HEK293 (cell line): ENCODE measurements around the gene ELOVL1.

Experiments
- CTCF ChIA-PET: fragments of 350-600 bp; formaldehyde crosslinking; extraction: SDS; loops from one replicate; lab custom pipeline; 2021; ENCODE audit warnings: antibody characterized with exemption; lab: Yijun Ruan, JAX
- POLR2A ChIA-PET: fragments of 300-600 bp; formaldehyde crosslinking; extraction: SDS; loops from one replicate; lab custom pipeline; 2020; ENCODE audit warnings: antibody characterized with exemption, inconsistent platforms; lab: Yijun Ruan, JAX
- H3K27ac ChIP-seq: fragments of 200-500 bp; sonication (Bioruptor generic); 2 replicates; pipeline ENCODE4 v1.5.1; 2014; ENCODE audit warnings: low read depth, low read length, control low read depth, inconsistent platforms; ENCODE audit errors: extremely low read depth
- H3K36me3 ChIP-seq, 2 experiments: fragments of 200-500 bp in 1 of 2; sonication (Bioruptor generic) in 1 of 2; 1 replicate in 1 of 2; 2 replicates in 1 of 2; pipeline ENCODE4 v1.5.1; 2014 to 2017; ENCODE audit warnings: inconsistent platforms in 2 of 2, low read length in 2 of 2; ENCODE audit not compliant: control insufficient read depth in 2 of 2, insufficient read depth in 1 of 2
- H3K4me1 ChIP-seq: fragments of 200-500 bp; sonication (Bioruptor generic); 2 replicates; pipeline ENCODE4 v1.5.1; 2014; ENCODE audit warnings: mild to moderate bottlenecking, low read length, inconsistent platforms; ENCODE audit not compliant: control insufficient read depth, insufficient read depth
- H3K4me3 ChIP-seq: 2 replicates; pipeline ENCODE4 v1.5.1; 2011; ENCODE audit warnings: low read depth, mild to moderate bottlenecking, control low read depth, low read length, moderate library complexity
- H3K9me3 ChIP-seq: fragments of 200-500 bp; sonication (Bioruptor generic); 2 replicates; pipeline ENCODE4 v1.5.1; 2014; ENCODE audit warnings: low read depth, low read length, inconsistent platforms; ENCODE audit not compliant: control insufficient read depth, insufficient read depth
- GLIS2 ChIP-seq: fragments of 450-650 bp; formaldehyde crosslinking; IDR thresholded peaks from 2 replicates; pipeline ENCODE4 v1.5.1; 2016; ENCODE audit warnings: missing biosample characterization, missing genetic modification characterization
- REPIN1 ChIP-seq: fragments of 450-650 bp; formaldehyde crosslinking; IDR thresholded peaks from 2 replicates; pipeline ENCODE4 v1.5.1; 2017; ENCODE audit warnings: missing biosample characterization, missing genetic modification characterization, low read depth
- TCF7L2 ChIP-seq: IDR thresholded peaks from 2 replicates; pipeline ENCODE4 v1.6.1; 2011; ENCODE audit warnings: low read depth, mild to moderate bottlenecking, inconsistent platforms, low read length, moderate library complexity, borderline replicate concordance
- ZBTB17 ChIP-seq: fragments of 450-650 bp; formaldehyde crosslinking; IDR thresholded peaks from 2 replicates; pipeline ENCODE4 v1.5.1; 2016; ENCODE audit warnings: missing biosample characterization, missing genetic modification characterization
- ZNF155 ChIP-seq: fragments of 450-650 bp; formaldehyde crosslinking; IDR thresholded peaks from 2 replicates; pipeline ENCODE4 v1.5.1; 2016; ENCODE audit warnings: missing biosample characterization, missing genetic modification characterization
- ZNF221 ChIP-seq: fragments of 450-650 bp; formaldehyde crosslinking; IDR thresholded peaks from 2 replicates; pipeline ENCODE4 v1.5.1; 2017; ENCODE audit warnings: missing biosample characterization, missing genetic modification characterization, borderline replicate concordance
- ZNF274 ChIP-seq, 2 experiments: fragments of 200-500 bp in 1 of 2; fragments of 450-650 bp in 1 of 2; sonication (Bioruptor generic) in 1 of 2; formaldehyde crosslinking in 1 of 2; IDR thresholded peaks; 2 replicates each; pipeline versions ENCODE4 v1.5.1 to v1.6.1; 2014 to 2016; ENCODE audit warnings: borderline replicate concordance in 1 of 2, inconsistent platforms in 1 of 2, low read length in 1 of 2, missing biosample characterization in 1 of 2, missing genetic modification characterization in 1 of 2
- ZNF311 ChIP-seq: fragments of 450-650 bp; formaldehyde crosslinking; IDR thresholded peaks from 2 replicates; pipeline ENCODE4 v1.5.1; 2017; ENCODE audit warnings: missing biosample characterization, missing genetic modification characterization, borderline replicate concordance
- ZNF416 ChIP-seq: fragments of 450-650 bp; formaldehyde crosslinking; IDR thresholded peaks from 2 replicates; pipeline ENCODE4 v1.5.1; 2016; ENCODE audit warnings: missing biosample characterization, missing genetic modification characterization
- ZNF529 ChIP-seq: fragments of 450-650 bp; formaldehyde crosslinking; IDR thresholded peaks from 2 replicates; pipeline ENCODE4 v1.5.1; 2017; ENCODE audit warnings: missing genetic modification characterization, missing biosample characterization; ENCODE audit not compliant: insufficient replicate concordance
- ZNF555 ChIP-seq: fragments of 450-650 bp; formaldehyde crosslinking; conservative IDR thresholded peaks from 2 replicates; pipeline ENCODE4 v1.5.1; 2017; ENCODE audit warnings: missing biosample characterization, mild to moderate bottlenecking, missing genetic modification characterization, inconsistent platforms
- ZNF560 ChIP-seq: fragments of 450-650 bp; formaldehyde crosslinking; IDR thresholded peaks from 2 replicates; pipeline ENCODE4 v1.5.1; 2017; ENCODE audit warnings: missing biosample characterization, missing genetic modification characterization, borderline replicate concordance
- ZNF596 ChIP-seq: fragments of 450-650 bp; IDR thresholded peaks from 2 replicates; pipeline ENCODE4 v1.5.0; 2018; ENCODE audit warnings: missing biosample characterization, mild to moderate bottlenecking, missing genetic modification characterization, moderate library complexity
- ZNF610 ChIP-seq: fragments of 450-650 bp; formaldehyde crosslinking; IDR thresholded peaks from 2 replicates; pipeline ENCODE4 v1.5.1; 2016; ENCODE audit warnings: missing biosample characterization, missing genetic modification characterization, borderline replicate concordance
- ZNF747 ChIP-seq: fragments of 450-650 bp; formaldehyde crosslinking; IDR thresholded peaks from 2 replicates; pipeline ENCODE4 v1.5.1; 2016; ENCODE audit warnings: missing biosample characterization, missing genetic modification characterization
- TF ChIP-seq, protein P1 (sequence below): fragments of 450-650 bp; formaldehyde crosslinking; IDR thresholded peaks from 2 replicates; pipeline ENCODE4 v1.5.1; 2016; ENCODE audit warnings: missing biosample characterization, missing genetic modification characterization
- TF ChIP-seq, protein P2 (sequence below): fragments of 450-650 bp; formaldehyde crosslinking; IDR thresholded peaks from 2 replicates; pipeline ENCODE4 v1.5.1; 2017; ENCODE audit warnings: missing biosample characterization, mild to moderate bottlenecking, missing genetic modification characterization, moderate library complexity
- TF ChIP-seq, protein P3 (sequence below): fragments of 450-650 bp; formaldehyde crosslinking; IDR thresholded peaks from 2 replicates; pipeline ENCODE4; 2016; ENCODE audit warnings: missing biosample characterization, missing genetic modification characterization
- TF ChIP-seq, protein P4 (sequence below): fragments of 450-650 bp; formaldehyde crosslinking; IDR thresholded peaks from 2 replicates; pipeline ENCODE4 v1.5.1; 2017; ENCODE audit warnings: missing biosample characterization, missing genetic modification characterization
- TF ChIP-seq, protein P5 (sequence below): fragments of 450-650 bp; IDR thresholded peaks from 2 replicates; pipeline ENCODE4 v1.5.1; 2018; ENCODE audit warnings: missing biosample characterization, missing genetic modification characterization

Gene ELOVL1

DNA sequence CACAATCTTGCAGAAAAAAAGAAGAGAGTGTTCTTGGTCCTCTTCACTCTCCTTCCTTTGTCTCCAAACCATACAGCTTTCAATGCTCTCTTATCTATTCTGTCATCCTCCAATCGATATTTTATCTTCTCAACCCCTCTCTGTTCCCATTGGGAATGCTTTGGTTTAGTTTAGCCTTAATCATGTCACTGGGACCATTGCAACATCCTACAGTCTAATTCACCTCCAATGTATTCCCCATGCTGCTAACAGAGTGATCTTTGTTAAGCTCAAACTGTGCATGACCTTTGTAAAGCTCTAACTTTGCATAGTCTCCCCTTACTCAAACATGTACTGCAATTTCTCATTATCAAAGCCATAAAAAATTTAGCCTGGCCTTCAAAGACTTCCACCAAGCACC lies 27.3 kb downstream of the ELOVL1 start:
- no peaks in the 10 kb centered on the region for H3K4me1 ChIP-seq
- H3K9me3 ChIP-seq: no peaks in the 10 kb centered on the region
- ChIA-PET POLR2A (interaction anchor here (1.3 to 2.8 kb wide), 2 partner anchors 8 to 10 kb away, joined by 4 to 11 read pairs; no protein-coding TSS in a partner anchor), CTCF (interaction anchor here (0.9 kb wide), 1 partner anchor 18 kb away, joined by 3 read pairs; the partner anchor contains the start of gene CDC20)
- H3K27ac ChIP-seq: no peak overlapping the region
- no peaks in the 10 kb centered on the region for H3K36me3 ChIP-seq
- H3K4me3 ChIP-seq: no peak overlapping the region
- no peak for TF ChIP-seq GLIS2 (tag by site-specific recombination)
- no peak for TF ChIP-seq ZNF311 (tag by site-specific recombination)
- TF ChIP-seq ZNF529: no peak
- TF ChIP-seq, protein P1, sequence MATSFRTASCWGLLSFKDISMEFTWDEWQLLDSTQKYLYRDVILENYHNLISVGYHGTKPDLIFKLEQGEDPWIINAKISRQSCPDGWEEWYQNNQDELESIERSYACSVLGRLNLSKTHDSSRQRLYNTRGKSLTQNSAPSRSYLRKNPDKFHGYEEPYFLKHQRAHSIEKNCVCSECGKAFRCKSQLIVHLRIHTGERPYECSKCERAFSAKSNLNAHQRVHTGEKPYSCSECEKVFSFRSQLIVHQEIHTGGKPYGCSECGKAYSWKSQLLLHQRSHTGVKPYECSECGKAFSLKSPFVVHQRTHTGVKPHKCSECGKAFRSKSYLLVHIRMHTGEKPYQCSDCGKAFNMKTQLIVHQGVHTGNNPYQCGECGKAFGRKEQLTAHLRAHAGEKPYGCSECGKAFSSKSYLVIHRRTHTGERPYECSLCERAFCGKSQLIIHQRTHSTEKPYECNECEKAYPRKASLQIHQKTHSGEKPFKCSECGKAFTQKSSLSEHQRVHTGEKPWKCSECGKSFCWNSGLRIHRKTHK (tag by site-specific recombination): no peak
- TF ChIP-seq ZNF747: no peak
- TF ChIP-seq ZNF155 (tag by site-specific recombination): no peak
- no peak for TF ChIP-seq ZNF596 (tag by site-specific recombination)
- no peak for TF ChIP-seq ZNF610 (tag by site-specific recombination)
- no peak for TF ChIP-seq ZNF555 (tag by site-specific recombination)
- no peak for TF ChIP-seq TCF7L2
- no peak for TF ChIP-seq ZNF221 (tag by site-specific recombination)
- TF ChIP-seq, protein P2, sequence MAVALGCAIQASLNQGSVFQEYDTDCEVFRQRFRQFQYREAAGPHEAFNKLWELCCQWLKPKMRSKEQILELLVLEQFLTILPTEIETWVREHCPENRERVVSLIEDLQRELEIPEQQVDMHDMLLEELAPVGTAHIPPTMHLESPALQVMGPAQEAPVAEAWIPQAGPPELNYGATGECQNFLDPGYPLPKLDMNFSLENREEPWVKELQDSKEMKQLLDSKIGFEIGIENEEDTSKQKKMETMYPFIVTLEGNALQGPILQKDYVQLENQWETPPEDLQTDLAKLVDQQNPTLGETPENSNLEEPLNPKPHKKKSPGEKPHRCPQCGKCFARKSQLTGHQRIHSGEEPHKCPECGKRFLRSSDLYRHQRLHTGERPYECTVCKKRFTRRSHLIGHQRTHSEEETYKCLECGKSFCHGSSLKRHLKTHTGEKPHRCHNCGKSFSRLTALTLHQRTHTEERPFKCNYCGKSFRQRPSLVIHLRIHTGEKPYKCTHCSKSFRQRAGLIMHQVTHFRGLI (tag by site-specific recombination): no peak
- TF ChIP-seq, protein P3, sequence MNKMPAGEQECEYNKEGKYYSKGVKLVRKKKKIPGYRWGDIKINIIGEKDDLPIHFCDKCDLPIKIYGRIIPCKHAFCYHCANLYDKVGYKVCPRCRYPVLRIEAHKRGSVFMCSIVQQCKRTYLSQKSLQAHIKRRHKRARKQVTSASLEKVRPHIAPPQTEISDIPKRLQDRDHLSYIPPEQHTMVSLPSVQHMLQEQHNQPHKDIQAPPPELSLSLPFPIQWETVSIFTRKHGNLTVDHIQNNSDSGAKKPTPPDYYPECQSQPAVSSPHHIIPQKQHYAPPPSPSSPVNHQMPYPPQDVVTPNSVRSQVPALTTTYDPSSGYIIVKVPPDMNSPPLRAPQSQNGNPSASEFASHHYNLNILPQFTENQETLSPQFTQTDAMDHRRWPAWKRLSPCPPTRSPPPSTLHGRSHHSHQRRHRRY (tag by site-specific recombination): no peak
- TF ChIP-seq ZBTB17 (tag by site-specific recombination): no peak
- no peak for TF ChIP-seq REPIN1 (tag by site-specific recombination)
- TF ChIP-seq ZNF274 (IDR thresholded peaks at IDR 0.05; ENCODE audit: low read length): no peak
- TF ChIP-seq ZNF274 (tag by site-specific recombination; IDR thresholded peaks at IDR 0.05; ENCODE audit: borderline replicate concordance): no peak
- TF ChIP-seq, protein P4, sequence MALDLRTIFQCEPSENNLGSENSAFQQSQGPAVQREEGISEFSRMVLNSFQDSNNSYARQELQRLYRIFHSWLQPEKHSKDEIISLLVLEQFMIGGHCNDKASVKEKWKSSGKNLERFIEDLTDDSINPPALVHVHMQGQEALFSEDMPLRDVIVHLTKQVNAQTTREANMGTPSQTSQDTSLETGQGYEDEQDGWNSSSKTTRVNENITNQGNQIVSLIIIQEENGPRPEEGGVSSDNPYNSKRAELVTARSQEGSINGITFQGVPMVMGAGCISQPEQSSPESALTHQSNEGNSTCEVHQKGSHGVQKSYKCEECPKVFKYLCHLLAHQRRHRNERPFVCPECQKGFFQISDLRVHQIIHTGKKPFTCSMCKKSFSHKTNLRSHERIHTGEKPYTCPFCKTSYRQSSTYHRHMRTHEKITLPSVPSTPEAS (tag by site-specific recombination): no peak
- TF ChIP-seq, protein P5, sequence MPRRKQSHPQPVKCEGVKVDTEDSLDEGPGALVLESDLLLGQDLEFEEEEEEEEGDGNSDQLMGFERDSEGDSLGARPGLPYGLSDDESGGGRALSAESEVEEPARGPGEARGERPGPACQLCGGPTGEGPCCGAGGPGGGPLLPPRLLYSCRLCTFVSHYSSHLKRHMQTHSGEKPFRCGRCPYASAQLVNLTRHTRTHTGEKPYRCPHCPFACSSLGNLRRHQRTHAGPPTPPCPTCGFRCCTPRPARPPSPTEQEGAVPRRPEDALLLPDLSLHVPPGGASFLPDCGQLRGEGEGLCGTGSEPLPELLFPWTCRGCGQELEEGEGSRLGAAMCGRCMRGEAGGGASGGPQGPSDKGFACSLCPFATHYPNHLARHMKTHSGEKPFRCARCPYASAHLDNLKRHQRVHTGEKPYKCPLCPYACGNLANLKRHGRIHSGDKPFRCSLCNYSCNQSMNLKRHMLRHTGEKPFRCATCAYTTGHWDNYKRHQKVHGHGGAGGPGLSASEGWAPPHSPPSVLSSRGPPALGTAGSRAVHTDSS (tag by site-specific recombination): no peak
- TF ChIP-seq ZNF416 (tag by site-specific recombination): no peak
- no peak for TF ChIP-seq ZNF560 (tag by site-specific recombination)
